Hepatocyte (in vitro differentiated cells): ENCODE data around the gene COL5A1.

Experiments
- CTCF ChIP-seq: fragments of 200-600 bp; sonication (generic); IDR thresholded peaks from 2 replicates; pipeline ENCODE4 v1.5.1; 2016; ENCODE audit warnings: antibody characterized with exemption, mild to moderate bottlenecking; ENCODE audit not compliant: poor library complexity
- EZH2 ChIP-seq: fragments of 200-600 bp; sonication (generic); IDR thresholded peaks from 2 replicates; pipeline ENCODE4 v1.6.1; 2016; ENCODE audit warnings: antibody characterized with exemption, mild to moderate bottlenecking, borderline replicate concordance
- EZH2phosphoT487 ChIP-seq: fragments of 200-600 bp; sonication (generic); IDR thresholded peaks from one replicate; pipeline ENCODE4 v1.6.1; 2018; ENCODE audit warnings: antibody characterized with exemption, mild to moderate bottlenecking, low read depth, moderate library complexity; ENCODE audit not compliant: unreplicated experiment, severe bottlenecking

GRCh38 chr9:134592819-134593200 lies 48.8 kb upstream of the COL5A1 start:
- no peak for TF ChIP-seq EZH2
- TF ChIP-seq CTCF: no peak
- no peak for TF ChIP-seq EZH2phosphoT487
